D721Med (cell line): Measurements from ENCODE around the gene METTL27.
"Not testable (repeated sequence)": the region's sequence is repeated elsewhere in the genome, so short reads cannot be mapped to it uniquely, and the experiment has no call there.

Source experiments
- DNase-seq: peaks from one replicate; pipeline ENCODE4 v3.0.0; 2011; ENCODE audit warnings: low spot score; ENCODE audit not compliant: insufficient read length
- FAIRE-seq: peaks from 2 replicates; lab custom pipeline; 2011; peaks lifted over from hg19 to GRCh38; lab: Jason Lieb, UNC
- CTCF ChIP-seq: IDR thresholded peaks from 2 replicates; pipeline ENCODE4 v1.5.1; 2012; ENCODE audit warnings: mild to moderate bottlenecking, control low read depth; ENCODE audit not compliant: insufficient read depth; ENCODE audit errors: missing control alignments

The METTL27 gene

DNA sequence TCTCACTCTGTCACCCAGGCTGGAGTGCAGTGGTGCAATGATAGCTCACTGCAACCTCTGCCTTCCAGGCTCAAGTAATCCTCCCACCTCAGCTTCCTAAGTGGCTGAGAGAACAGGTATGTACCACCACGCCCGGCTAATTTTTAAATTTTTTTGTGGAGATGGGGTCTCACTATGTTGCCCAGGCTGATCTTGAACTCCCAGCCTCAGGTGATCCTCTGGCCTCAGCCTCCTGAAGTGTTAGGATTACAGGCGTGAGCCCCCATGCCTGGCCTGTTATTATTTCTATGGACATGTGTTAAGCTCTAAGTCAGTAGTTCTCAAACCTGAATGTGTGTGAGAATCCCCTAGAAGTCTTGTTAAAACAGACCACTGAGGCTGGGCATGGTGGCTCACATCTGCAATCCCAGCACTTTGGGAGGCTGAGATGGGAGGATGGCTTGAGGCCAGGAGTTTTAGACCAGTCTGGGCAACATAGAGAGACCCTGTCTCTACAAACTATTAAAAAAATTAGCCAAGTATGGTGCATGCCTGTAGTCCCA is 43.2 kb upstream of the METTL27 start:
- no peak for DNase-seq
- no peak for TF ChIP-seq CTCF
- FAIRE-seq = no peak

DNA sequence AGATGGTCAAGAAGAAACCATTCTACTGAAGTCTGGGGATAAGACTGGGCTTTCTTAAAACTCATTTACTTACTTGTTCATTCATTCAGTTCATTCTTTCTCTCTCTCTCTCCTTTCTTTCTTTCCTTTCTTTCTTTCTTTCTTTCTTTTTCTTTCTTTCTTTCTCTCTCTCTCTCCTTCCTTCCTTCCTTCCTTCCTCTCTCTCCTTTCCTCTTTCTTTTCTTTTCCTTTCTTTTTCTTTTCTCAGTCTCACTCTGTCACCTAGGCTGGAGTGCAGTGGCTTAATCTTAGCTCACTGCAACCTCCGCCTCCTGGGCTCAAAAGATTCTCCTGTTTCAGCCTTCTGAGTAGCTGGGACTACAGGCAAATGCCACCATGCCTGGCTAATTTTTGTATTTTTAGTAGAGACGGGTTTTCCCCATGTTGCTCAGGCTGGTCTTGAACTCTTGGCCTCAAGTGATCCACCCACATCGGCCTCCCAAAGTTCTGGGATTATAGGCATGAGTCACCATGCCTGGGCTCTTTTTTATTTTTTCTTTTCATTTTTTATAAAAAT is 42.6 kb upstream of the METTL27 start:
- DNase-seq, FAIRE-seq: not testable (repeated sequence)

- DNase-seq = no peak
- no peak for FAIRE-seq
- no peak for TF ChIP-seq CTCF
Observed at GRCh38 chr7:73882047-73882402, 39.7 kb upstream of the METTL27 start.

DNA sequence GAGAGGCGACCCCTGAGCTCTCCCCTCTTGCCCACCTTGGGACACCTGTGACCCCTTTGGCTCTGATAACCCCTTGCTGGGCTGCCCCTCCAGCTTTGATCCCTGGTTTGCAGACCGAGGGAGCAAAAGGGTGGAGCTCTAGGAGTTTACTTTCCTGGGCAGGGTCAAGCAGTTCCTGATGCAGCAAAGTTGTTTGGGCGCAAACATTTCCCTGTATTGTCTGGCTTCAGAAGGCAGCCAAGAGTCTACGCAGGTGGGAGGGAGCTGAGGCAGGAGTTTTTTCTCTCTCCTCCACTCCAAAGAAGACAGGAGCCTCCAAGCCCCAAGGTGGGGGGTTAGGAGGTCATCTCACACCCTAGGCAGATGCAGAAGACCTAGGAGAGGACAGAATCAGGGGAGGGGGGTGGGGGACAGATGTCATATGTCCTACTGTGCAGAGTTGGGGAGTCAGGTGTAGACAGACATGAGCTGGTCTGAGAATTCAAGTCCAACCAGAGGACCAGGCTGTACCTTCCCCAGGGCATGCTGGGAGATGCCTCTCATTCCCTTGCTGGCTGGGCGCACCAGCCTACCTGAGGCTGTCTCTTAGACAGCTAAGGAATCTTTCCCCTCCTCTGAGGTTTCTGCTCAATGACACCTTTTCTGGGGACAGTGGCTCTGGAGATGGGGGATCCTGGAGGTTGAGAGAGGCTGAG is 39.2 kb upstream of the METTL27 start:
- no peak for DNase-seq
- TF ChIP-seq CTCF = no peak
- no peak for FAIRE-seq

- DNase-seq (no peak), FAIRE-seq (no peak)
- no peak for TF ChIP-seq CTCF
Observed at GRCh38 chr7:73880755-73881328, 38.5 kb upstream of the METTL27 start.

DNA sequence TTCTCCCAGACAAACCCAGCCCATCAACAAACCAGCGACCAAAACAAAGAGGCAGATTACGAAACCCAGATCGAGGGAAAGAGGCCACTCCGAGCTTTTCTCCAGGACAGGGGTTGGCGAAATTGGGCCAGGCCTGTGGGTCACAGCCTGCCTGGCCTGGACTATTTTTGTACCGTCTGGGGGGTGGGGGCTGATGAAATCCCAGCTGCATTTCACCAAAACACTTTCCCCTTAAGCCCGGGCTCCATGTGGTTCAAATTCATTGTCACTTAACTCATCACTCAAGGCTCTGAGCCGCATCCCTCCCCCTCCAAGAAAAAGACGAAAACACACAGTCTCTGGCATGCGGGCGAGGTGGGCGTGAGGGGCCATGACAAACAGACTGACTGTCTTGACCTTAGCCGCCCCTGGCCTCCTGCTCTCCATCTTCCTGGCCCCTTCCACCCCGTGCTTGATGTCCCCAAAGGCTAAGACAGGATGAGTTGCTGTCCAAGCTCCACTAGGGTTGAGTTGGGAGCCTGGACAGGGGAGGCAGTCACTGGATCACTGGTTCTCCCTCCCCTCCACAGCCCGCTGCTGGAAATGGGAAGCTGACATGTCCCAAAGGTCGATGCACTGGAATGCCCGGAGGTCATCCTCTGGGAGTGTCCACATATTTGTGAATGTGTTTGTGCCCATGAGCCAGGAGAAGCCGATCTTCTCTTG is 37.8 kb upstream of the METTL27 start:
- FAIRE-seq (no peak), DNase-seq (no peak)
- TF ChIP-seq CTCF = no peak

GRCh38 chr7:73876973-73877372 is 34.7 kb upstream of the METTL27 start:
- DNase-seq = no peak
- no peak for FAIRE-seq
- TF ChIP-seq CTCF = no peak
